Lower leg skin (tissue), 3 donors: ENCODE measurements around the gene ANKRD13B.

ENCODE experiments used
- POLR2A ChIP-seq, 2 donors: fragments of 450-650 bp; IDR thresholded peaks; one replicate each; pipeline ENCODE4 v1.6.1; 2016 to 2017; ENCODE audit warnings: antibody characterized with exemption in 2 of 2, mild to moderate bottlenecking in 1 of 2, moderate library complexity in 1 of 2
- TF ChIP-seq, protein P1 (sequence below), 3 donors: fragments of 450-650 bp; IDR thresholded peaks; one replicate each; pipeline ENCODE4 v1.5.1; 2016; ENCODE audit warnings: antibody characterized with exemption in 3 of 3, mild to moderate bottlenecking in 3 of 3, moderate library complexity in 2 of 3

GRCh38 chr17:29561554-29562517 lies 31.1 kb upstream of the ANKRD13B start:
- TF ChIP-seq, protein P1, sequence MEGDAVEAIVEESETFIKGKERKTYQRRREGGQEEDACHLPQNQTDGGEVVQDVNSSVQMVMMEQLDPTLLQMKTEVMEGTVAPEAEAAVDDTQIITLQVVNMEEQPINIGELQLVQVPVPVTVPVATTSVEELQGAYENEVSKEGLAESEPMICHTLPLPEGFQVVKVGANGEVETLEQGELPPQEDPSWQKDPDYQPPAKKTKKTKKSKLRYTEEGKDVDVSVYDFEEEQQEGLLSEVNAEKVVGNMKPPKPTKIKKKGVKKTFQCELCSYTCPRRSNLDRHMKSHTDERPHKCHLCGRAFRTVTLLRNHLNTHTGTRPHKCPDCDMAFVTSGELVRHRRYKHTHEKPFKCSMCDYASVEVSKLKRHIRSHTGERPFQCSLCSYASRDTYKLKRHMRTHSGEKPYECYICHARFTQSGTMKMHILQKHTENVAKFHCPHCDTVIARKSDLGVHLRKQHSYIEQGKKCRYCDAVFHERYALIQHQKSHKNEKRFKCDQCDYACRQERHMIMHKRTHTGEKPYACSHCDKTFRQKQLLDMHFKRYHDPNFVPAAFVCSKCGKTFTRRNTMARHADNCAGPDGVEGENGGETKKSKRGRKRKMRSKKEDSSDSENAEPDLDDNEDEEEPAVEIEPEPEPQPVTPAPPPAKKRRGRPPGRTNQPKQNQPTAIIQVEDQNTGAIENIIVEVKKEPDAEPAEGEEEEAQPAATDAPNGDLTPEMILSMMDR (IDR thresholded peaks at IDR 0.05): no peak
- no peak for TF ChIP-seq POLR2A (IDR thresholded peaks at IDR 0.05)
